NCI-H1930 (cell line): Measurements from ENCODE around the gene SCTR.
A peak's percentile ranks its signal among the peaks of the same experiment; 100 is the strongest.
"Not testable (repeated sequence)": the region's sequence is repeated elsewhere in the genome, so short reads cannot be mapped to it uniquely, and the experiment has no call there.

Experiments used
- DNase-seq, 2 experiments: peaks; one replicate each; lab custom pipeline; 2025; lab: John Stamatoyannopoulos, UW

Gene SCTR

DNA sequence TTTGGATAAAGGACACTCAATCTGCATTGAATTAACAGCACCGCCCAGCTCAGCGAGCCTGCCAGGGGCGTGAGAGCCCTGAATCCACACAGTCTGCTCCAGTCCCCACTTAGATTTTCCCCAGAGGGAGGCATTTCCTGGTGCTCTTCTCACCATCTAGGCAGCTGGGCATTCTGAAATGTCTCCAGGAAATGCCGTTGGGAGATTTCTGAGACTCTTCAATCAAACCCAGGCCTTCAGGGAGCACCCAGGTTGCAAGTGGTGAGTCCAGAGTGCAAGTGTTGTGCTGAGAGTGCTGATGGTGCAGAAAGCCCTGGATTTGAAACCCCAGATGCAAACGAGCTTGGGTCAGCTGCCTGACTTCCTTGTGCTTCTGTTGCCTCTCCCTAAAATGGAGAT, 116.1 kb downstream of the SCTR start:
- no peak for DNase-seq

GRCh38 chr2:119407430-119408220, 116.7 kb downstream of the SCTR start:
- peak in 1 of 2 experiments; percentile 22 for DNase-seq

DNA sequence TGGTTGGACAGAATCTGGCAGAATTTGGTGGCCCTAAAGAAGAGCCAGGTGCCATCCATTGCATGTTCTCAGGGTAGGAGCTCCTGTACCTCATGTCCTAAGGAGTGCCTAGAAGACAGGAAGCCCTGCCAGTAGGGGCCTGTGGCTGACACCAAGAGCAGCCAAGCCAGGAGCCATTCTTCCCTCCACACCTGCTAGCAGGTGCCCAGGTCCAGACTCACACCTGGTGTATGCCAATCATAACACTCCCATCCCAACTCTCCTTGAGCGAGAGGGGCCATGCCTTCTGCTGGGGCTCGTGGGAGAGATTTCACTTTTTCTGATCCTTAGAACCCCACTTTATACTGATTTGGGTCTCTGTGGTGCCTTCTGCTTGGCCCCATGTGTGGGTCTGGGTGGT, 119.1 kb downstream of the SCTR start:
- DNase-seq: no peak

DNA sequence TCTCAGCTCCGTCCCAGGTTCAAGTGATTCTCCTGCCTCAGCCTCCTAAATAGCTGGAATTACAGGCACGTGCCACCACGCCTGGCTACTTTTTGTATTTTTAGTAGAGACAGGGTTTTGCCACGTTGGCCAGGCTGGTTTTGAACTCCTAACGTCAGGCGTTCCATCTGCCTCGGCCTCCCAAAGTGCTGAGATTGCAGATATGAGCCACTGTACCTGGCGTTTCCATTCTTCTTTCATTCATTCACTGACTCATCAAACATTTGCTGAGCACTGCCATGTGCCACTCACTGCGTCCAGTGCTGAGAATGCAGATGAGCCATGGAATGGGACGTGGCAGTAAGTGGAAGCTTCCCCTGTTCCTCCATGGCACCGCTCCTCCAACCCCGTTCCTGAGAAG, 120.7 kb downstream of the SCTR start:
- DNase-seq: not testable (repeated sequence)

DNA sequence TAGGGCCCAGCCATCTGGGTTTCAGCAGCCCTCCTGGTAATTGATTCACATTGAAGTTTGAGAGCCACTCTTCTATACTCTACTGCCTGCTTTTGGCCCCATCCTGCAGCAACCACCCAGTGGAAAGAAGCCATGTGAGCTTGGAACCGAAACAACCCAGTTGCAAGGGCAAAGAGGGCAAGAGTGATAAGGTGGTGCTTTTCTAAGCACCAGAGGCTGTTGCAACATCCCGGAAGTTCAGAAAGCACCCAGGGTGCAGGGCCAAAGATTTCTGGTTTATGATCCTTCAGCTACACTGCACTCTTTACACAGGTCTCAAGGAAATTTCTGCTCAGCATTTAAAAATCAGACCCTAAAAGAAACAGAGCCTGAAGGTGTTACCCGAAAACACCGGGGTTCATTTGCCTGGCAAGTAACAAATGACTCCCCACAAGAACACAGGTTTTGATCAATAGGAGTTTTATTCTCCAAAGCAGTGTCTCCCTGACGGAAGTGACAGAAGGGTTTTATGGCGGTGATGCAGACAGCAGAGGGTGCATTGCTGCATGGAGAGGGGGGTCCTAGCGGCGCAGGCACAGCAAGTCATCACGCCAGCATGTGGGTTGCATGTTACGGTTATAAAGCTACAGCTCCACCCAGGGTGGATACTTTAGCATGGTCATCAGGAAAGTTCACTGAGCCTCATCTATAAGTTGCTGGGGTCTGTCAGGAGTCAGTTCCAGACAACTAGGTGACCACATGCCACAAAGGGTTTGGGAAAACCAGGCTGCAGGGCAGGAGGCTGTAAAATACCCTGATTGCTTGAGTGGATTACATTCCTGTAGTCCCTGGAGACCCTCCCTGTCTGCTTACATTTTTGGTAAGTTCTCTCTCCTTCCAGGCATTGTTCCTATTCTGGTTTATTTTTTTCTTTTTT, 121.4 kb downstream of the SCTR start:
- no peak for DNase-seq

DNA sequence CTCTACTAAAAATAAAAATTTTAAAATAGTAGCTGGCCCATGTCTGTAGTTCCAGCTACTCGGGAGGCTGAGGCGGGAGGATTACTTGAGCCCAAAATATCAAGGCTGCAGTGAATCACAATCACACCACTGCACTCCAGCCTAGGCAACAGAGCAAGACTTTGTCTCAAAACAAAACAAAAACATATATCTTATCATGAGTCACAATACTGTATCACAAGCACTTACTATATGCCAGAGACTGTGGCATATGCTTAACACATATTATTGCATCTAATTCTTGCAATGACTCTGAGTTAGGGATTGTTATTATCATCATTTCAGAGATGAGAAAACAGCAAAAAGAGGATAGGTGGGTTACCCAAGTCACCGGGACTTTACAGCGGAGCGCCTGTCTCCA, 122.2 kb downstream of the SCTR start:
- DNase-seq: no peak

GRCh38 chr2:119397196-119397595, 127.1 kb downstream of the SCTR start:
- no peak for DNase-seq

DNA sequence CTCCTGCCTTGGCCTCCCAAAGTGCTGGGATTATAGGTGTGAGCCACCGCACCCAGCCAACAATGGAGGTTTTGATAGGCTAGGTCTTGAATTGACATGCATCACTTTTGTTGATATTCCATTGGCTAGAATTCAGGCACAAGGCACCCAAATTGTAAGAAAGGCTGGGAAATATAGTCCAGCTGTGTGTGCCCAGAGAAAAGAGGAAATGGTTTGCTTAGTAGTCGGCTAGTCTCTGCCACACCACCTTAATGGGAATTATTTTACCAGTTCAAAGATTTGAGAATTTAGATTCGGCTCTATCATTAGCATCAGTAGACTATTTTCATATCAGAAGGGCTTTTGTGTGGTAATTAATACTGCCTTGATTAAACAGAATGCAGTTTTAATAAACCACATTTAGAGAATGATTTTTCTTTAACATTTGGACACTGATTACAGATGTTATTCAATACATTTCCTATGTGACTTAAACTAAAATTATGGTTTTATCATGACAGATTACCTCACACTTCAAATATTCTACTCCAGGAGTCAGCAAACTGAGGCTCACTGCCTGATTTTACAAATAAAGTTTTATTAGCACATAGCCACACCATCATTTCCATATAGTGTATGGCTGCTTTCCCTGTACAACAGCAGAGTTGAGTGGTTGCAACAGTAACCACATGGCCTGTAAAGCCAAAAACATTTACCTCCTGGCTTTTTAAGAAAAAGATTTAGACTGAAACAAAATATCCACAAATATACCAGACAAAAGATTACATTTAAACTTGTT, 130.1 kb downstream of the SCTR start:
- no peak for DNase-seq
